ENCODE data around the gene UNC119B. TPM values are rescaled to one million over a fixed set of nuclear protein-coding genes. Genes with fewer than 3 reads are reported as not detected.

The UNC119B gene
- total RNA-seq (10 to 100 TPM; 43.3 to 45.2 TPM), polyA plus RNA-seq (ENCODE audit: insufficient read depth, low read depth, low replicate concordance) (42.2 TPM)
- long read RNA-seq, donor 1, full-length matches to known transcripts, result 6 of 25 reads
- long read RNA-seq, donor 1, partial matches to known transcripts, result 19 of 25 reads
- long read RNA-seq, donor 1, other reads (novel, unspliced or antisense), result 0 of 25 reads
- long read RNA-seq, donor 2, full-length matches to known transcripts, result 7 of 22 reads
- long read RNA-seq, donor 2, partial matches to known transcripts, result 15 of 22 reads
- long read RNA-seq, donor 2, other reads (novel, unspliced or antisense), result 0 of 22 reads

- Histone ChIP-seq H3K4me3 (peak within 1 kb of the TSS; percentile 86 to 96), H3K27ac (peak within 1 kb of the TSS; percentile 93 to 96), H3K36me3 (ENCODE audit: low read depth, missing control alignments) (no peaks in the 10 kb centered on the region), H3K27me3 (no peaks in the 10 kb centered on the region), H3K9me3 (no peaks in the 10 kb centered on the region), H3K4me1 (peaks cover 17% of the 10 kb centered on the region)
- intact Hi-C loops (cut with DNase I; ENCODE audit: low total_unique reads), result no loop called here
- 0 to 1% methylated on average over 15 to 44 of the region's 76 CpGs for WGBS, 2 donors
- TF ChIP-seq CTCF (IDR thresholded peaks at IDR 0.05), result no peak
- no peak for TF ChIP-seq POLR2A (IDR thresholded peaks at IDR 0.05)
- peak; percentile 83 for DNase-seq
Observed at GRCh38 chr12:120710031-120710804, at the start of gene UNC119B. Gene UNC119B, plus strand, starts transcription at chr12:120710458. Its CDS starts 17 bp downstream, at chr12:120710475.

GRCh38 chr12:120661432-120661831, 48.8 kb upstream of the UNC119B start:
- Histone ChIP-seq H3K27me3 (no peaks in the 10 kb centered on the region), H3K27ac (no peak overlapping the region), H3K9me3 (no peaks in the 10 kb centered on the region), H3K4me3 (no peak overlapping the region), H3K36me3 (ENCODE audit: low read depth, missing control alignments) (no peaks in the 10 kb centered on the region), H3K4me1 (peaks cover 8% of the 10 kb centered on the region)
- DNase-seq, result no peak
- TF ChIP-seq POLR2A (IDR thresholded peaks at IDR 0.05) (no peak), CTCF (IDR thresholded peaks at IDR 0.05) (no peak)
- intact Hi-C loops (cut with DNase I; ENCODE audit: low total_unique reads), result no loop called here
- WGBS, 2 donors, result 46 to 68% methylated on average over 2 of the region's 2 CpGs

GRCh38 chr12:120662879-120663278, 47.4 kb upstream of the UNC119B start:
- 87 to 98% methylated on average over 3 of the region's 3 CpGs for WGBS, 2 donors
- Histone ChIP-seq H3K27ac (no peak overlapping the region), H3K4me3 (no peak overlapping the region), H3K4me1 (peaks cover 8% of the 10 kb centered on the region), H3K9me3 (no peaks in the 10 kb centered on the region), H3K27me3 (no peaks in the 10 kb centered on the region), H3K36me3 (ENCODE audit: low read depth, missing control alignments) (no peaks in the 10 kb centered on the region)
- TF ChIP-seq POLR2A (IDR thresholded peaks at IDR 0.05), result no peak
- TF ChIP-seq CTCF (IDR thresholded peaks at IDR 0.05), result no peak
- intact Hi-C loops (cut with DNase I; ENCODE audit: low total_unique reads), result no loop called here
- DNase-seq, result no peak

GRCh38 chr12:120663741-120664140, 46.5 kb upstream of the UNC119B start:
- intact Hi-C loops (cut with DNase I; ENCODE audit: low total_unique reads), result no loop called here
- DNase-seq, result peak; percentile 60
- Histone ChIP-seq H3K4me1 (peaks cover 10% of the 10 kb centered on the region), H3K27me3 (no peaks in the 10 kb centered on the region), H3K9me3 (no peaks in the 10 kb centered on the region), H3K27ac (peak overlapping the region in 1 of 2 donors; percentile 41), H3K36me3 (ENCODE audit: low read depth, missing control alignments) (no peaks in the 10 kb centered on the region), H3K4me3 (no peak overlapping the region)
- WGBS, 2 donors, result 28 to 52% methylated on average over 5 of the region's 5 CpGs
- TF ChIP-seq CTCF (IDR thresholded peaks at IDR 0.05), result no peak
- no peak for TF ChIP-seq POLR2A (IDR thresholded peaks at IDR 0.05)

Data from testis (tissue), 5 donors.